ENCODE measurements around the gene ARL4A. TPM values are rescaled to one million over a fixed set of nuclear protein-coding genes. Genes with fewer than 3 reads are reported as not detected.

Gene ARL4A
- total and polyA plus RNA-seq, 9 of the 15 experiments (the other 6 are each of a cell fraction or from before 2014, with no cell fraction given), result 118 to 688 (median 172) TPM

DNA sequence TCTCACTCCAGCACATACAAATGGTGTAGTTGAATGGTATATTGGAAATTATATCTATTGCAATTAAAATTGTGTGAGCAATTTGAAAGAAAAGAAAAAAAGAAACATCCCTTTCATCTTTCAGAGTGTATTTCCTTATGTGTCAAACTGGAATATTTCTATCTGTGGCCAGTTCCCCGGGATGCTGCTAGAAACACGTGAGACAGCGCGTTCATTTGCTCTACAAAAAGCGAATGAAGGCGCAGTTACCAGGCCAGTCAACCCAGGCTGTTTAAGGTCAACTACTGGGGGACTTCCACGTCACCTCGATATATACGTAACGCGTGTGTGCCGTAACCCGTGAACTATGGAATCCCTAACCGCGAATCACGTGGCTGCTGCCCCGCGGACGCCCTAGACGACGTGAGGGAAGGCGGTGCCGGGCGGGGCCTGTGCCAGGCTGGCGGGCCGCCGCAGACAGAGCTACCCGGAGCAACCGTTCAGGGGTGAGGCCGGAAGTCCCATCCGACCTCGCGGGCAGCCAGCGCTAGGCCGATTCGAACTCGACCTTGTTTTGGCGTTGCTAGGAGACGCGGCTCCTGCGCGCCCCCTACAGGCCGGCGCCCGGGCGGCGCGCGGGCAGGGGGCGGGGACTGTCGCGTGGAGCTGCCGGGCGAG lies 1.1 kb upstream of the ARL4A start (continued):
- TF ChIP-seq, protein P1, sequence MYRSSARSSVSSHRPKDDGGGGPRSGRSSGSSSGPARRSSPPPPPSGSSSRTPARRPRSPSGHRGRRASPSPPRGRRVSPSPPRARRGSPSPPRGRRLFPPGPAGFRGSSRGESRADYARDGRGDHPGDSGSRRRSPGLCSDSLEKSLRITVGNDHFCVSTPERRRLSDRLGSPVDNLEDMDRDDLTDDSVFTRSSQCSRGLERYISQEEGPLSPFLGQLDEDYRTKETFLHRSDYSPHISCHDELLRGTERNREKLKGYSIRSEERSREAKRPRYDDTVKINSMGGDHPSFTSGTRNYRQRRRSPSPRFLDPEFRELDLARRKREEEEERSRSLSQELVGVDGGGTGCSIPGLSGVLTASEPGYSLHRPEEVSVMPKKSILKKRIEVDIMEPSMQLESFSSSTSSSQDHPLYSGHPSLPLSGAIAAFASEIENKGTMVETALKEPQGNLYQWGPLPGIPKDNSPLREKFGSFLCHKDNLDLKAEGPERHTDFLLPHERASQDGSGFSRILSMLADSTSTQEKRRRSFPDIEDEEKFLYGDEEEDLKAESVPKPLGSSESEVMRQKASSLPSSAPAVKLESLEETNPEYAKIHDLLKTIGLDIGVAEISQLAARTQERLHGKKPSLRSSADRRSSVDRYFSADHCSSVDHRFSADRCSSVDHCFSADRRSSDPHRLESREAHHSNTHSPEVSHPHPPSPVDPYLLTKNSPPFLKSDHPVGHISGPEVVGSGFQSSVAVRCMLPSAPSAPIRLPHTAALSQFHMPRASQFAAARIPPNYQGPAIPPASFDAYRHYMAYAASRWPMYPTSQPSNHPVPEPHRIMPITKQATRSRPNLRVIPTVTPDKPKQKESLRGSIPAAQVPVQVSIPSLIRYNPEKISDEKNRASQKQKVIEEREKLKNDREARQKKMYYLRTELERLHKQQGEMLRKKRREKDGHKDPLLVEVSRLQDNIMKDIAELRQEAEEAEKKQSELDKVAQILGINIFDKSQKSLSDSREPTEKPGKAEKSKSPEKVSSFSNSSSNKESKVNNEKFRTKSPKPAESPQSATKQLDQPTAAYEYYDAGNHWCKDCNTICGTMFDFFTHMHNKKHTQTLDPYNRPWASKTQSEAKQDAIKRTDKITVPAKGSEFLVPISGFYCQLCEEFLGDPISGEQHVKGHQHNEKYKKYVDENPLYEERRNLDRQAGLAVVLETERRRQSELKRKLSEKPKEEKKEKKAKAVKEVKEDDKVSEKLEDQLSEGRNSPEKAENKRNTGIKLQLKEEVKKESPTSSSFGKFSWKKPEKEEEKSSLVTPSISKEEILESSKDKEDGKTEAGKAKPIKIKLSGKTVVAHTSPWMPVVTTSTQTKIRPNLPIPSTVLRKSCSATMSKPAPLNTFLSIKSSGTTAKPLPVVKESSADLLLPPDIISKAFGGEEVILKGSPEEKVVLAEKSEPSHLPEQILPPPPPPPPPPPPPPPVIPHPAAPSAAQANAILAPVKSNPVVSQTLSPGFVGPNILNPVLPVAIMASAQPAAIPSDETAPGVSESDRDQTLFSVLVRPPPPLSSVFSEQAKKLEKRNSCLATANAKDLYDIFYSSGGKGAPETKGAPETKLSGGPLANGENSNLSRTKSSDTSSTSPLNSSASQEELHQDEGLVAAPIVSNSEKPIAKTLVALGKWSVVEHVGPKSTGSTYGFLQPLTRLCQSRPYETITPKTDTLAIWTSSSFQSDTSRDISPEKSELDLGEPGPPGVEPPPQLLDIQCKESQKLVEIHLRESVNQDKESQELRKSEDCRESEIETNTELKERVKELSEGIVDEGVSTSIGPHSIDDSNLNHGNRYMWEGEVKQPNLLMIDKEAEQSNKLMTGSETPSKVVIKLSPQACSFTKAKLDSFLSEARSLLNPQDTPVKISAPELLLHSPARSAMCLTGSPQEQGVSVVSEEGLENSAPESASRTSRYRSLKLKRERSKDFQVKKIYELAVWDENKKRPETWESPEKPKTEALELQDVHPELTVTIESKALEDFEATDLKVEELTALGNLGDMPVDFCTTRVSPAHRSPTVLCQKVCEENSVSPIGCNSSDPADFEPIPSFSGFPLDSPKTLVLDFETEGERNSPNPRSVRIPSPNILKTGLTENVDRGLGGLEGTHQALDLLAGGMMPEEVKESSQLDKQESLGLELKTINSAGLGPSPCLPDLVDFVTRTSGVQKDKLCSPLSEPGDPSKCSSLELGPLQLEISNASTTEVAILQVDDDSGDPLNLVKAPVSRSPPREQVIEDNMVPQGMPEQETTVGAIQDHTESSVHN (IDR thresholded peaks at IDR 0.05; ENCODE audit: borderline replicate concordance in 1 of 2, low read depth in 1 of 2), result peak in 1 of 2 experiments; percentile 47; a peak in 1 of 4 replicates
- TF ChIP-seq, protein P2, sequence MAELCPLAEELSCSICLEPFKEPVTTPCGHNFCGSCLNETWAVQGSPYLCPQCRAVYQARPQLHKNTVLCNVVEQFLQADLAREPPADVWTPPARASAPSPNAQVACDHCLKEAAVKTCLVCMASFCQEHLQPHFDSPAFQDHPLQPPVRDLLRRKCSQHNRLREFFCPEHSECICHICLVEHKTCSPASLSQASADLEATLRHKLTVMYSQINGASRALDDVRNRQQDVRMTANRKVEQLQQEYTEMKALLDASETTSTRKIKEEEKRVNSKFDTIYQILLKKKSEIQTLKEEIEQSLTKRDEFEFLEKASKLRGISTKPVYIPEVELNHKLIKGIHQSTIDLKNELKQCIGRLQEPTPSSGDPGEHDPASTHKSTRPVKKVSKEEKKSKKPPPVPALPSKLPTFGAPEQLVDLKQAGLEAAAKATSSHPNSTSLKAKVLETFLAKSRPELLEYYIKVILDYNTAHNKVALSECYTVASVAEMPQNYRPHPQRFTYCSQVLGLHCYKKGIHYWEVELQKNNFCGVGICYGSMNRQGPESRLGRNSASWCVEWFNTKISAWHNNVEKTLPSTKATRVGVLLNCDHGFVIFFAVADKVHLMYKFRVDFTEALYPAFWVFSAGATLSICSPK (IDR thresholded peaks at IDR 0.05; ENCODE audit: borderline replicate concordance), result no peak
- TF ChIP-seq ARID2 (IDR thresholded peaks at IDR 0.05) (no peak), ZNF324 (CRISPR knock-in tag; IDR thresholded peaks at IDR 0.05) (no peak), MBD2 (IDR thresholded peaks at IDR 0.05; ENCODE audit: borderline replicate concordance, low read depth) (peak; percentile 18; the same call in 1 of the 2 replicates)
- TF ChIP-seq, protein P3, sequence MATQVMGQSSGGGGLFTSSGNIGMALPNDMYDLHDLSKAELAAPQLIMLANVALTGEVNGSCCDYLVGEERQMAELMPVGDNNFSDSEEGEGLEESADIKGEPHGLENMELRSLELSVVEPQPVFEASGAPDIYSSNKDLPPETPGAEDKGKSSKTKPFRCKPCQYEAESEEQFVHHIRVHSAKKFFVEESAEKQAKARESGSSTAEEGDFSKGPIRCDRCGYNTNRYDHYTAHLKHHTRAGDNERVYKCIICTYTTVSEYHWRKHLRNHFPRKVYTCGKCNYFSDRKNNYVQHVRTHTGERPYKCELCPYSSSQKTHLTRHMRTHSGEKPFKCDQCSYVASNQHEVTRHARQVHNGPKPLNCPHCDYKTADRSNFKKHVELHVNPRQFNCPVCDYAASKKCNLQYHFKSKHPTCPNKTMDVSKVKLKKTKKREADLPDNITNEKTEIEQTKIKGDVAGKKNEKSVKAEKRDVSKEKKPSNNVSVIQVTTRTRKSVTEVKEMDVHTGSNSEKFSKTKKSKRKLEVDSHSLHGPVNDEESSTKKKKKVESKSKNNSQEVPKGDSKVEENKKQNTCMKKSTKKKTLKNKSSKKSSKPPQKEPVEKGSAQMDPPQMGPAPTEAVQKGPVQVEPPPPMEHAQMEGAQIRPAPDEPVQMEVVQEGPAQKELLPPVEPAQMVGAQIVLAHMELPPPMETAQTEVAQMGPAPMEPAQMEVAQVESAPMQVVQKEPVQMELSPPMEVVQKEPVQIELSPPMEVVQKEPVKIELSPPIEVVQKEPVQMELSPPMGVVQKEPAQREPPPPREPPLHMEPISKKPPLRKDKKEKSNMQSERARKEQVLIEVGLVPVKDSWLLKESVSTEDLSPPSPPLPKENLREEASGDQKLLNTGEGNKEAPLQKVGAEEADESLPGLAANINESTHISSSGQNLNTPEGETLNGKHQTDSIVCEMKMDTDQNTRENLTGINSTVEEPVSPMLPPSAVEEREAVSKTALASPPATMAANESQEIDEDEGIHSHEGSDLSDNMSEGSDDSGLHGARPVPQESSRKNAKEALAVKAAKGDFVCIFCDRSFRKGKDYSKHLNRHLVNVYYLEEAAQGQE (IDR thresholded peaks at IDR 0.05; ENCODE audit: borderline replicate concordance), result peak; percentile 57; the same call in 1 of the 2 replicates
- TF ChIP-seq, protein P3 (CRISPR knock-in tag; IDR thresholded peaks at IDR 0.05; ENCODE audit: low read depth), result 0 out of 2 replicates have a peak, but pooled peaks have one; percentile 55
